ENCODE results near the gene HPCAL4. TPM values are rescaled to one million over a fixed set of nuclear protein-coding genes. Genes with fewer than 3 reads are reported as not detected.
A peak's percentile ranks its signal among the peaks of the same experiment; 100 is the strongest.

The HPCAL4 gene
- polyA plus RNA-seq, 1 experiment: not detected

GRCh38 chr1:39659110-39659509, 32.1 kb downstream of the HPCAL4 start:
- ChIA-PET CTCF (interaction anchor here (0.5 to 10.3 kb wide), 25 partner anchors 11 to 560 kb away, joined by 3 to 320 read pairs (median 6); partner anchors contain the start of genes HPCAL4, NT5C1A and PPIE), POLR2A (no interaction called here)
- no peak for DNase-seq (ENCODE audit: low read depth, low spot score)
- no peak for TF ChIP-seq CTCF (IDR thresholded peaks at IDR 0.05; ENCODE audit: low read depth, low read length)
- no peak overlapping the region for H3K27ac ChIP-seq (ENCODE audit: low read depth, low read length)
- H3K9me3 ChIP-seq (ENCODE audit: control insufficient read depth, insufficient read depth, low read length): no peaks in the 10 kb centered on the region; the same call in 1 of the 2 replicates
- peaks cover 72% of the 10 kb centered on the region for H3K27me3 ChIP-seq (ENCODE audit: control insufficient read depth, insufficient read depth, low read length)
- H3K4me3 ChIP-seq (ENCODE audit: low read depth, low read length): no peak overlapping the region

DNA sequence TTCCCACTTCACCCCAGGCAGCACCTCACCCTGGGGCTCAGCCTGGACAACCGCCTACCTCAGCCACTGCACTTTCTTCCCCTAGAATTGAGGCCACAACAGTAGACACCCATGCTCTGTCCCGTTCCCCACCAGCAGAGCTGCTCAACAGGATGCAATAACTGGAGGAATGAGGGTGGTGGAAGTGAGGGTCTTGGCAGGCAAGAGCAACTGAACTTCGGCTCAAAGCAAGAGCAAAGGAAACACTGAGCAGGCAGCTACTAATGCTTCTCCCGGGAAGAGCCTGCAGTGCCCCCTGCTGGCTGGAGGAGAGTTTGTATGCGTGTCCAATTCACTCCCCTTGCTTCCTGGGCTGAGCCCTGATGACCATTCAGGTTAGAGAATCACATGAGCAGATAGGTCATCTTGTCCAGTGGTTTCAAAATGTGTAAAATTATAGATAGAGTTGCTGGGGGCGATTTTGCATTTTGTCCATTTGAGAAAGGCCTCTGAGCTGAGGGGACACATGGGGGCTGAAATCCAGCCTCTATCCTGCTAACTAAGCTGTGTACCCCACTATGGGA, 33.2 kb downstream of the HPCAL4 start:
- no peaks in the 10 kb centered on the region; the same call in 1 of the 2 replicates for H3K9me3 ChIP-seq (ENCODE audit: control insufficient read depth, insufficient read depth, low read length)
- ChIA-PET POLR2A (no interaction called here), CTCF (interaction anchor here (0.6 to 10.3 kb wide), 38 partner anchors 10 to 559 kb away, joined by 3 to 320 read pairs (median 4); partner anchors contain the start of genes HPCAL4, NT5C1A, PABPC4 and PPIE)
- H3K27ac ChIP-seq (ENCODE audit: low read depth, low read length): no peak overlapping the region
- H3K27me3 ChIP-seq (ENCODE audit: control insufficient read depth, insufficient read depth, low read length): peaks cover 73% of the 10 kb centered on the region
- H3K4me3 ChIP-seq (ENCODE audit: low read depth, low read length): no peak overlapping the region
- peak; percentile 23 for DNase-seq (ENCODE audit: low read depth, low spot score)
- peak; percentile 76 for TF ChIP-seq CTCF (IDR thresholded peaks at IDR 0.05; ENCODE audit: low read depth, low read length)

GRCh38 chr1:39657402-39657801, 33.8 kb downstream of the HPCAL4 start:
- POLR2A ChIA-PET: interaction anchor here (0.6 kb wide), 1 partner anchor 35 kb away, joined by 3 read pairs; no protein-coding TSS in a partner anchor
- H3K27ac ChIP-seq (ENCODE audit: low read depth, low read length): no peak overlapping the region
- peaks cover 67% of the 10 kb centered on the region for H3K27me3 ChIP-seq (ENCODE audit: control insufficient read depth, insufficient read depth, low read length)
- DNase-seq (ENCODE audit: low read depth, low spot score): no peak
- H3K9me3 ChIP-seq (ENCODE audit: control insufficient read depth, insufficient read depth, low read length): no peaks in the 10 kb centered on the region; the same call in 1 of the 2 replicates
- no peak overlapping the region for H3K4me3 ChIP-seq (ENCODE audit: low read depth, low read length)
- TF ChIP-seq CTCF (IDR thresholded peaks at IDR 0.05; ENCODE audit: low read depth, low read length): no peak
- CTCF ChIA-PET: interaction anchor here (0.6 to 10.3 kb wide), 26 partner anchors 10 to 140 kb away, joined by 3 to 320 read pairs (median 4); partner anchors contain the start of genes NT5C1A, PABPC4 and PPIE

DNA sequence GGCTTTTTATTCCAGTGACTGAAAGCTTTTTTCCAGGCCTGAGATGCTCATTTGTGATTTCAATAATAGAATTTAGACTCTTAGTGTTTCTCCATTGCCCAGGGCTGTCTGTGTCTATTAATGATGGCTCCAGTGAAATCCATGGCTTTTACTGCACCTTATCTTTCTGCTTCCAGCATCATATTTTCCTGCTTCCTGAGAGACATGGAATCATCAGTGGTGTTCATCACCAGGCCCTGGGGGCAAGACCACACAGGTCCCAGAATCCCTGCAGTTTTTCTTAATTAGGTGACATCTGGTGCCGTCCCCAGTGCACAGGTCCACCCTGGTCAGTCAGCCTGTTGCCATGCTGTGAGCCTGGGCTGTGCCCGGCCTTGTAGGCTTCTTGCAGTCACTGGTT, 34.8 kb downstream of the HPCAL4 start:
- no peaks in the 10 kb centered on the region; the same call in 1 of the 2 replicates for H3K9me3 ChIP-seq (ENCODE audit: control insufficient read depth, insufficient read depth, low read length)
- DNase-seq (ENCODE audit: low read depth, low spot score): no peak
- H3K4me3 ChIP-seq (ENCODE audit: low read depth, low read length): no peak overlapping the region
- ChIA-PET POLR2A (no interaction called here), CTCF (interaction anchor here (4.1 to 10.3 kb wide), 3 partner anchors 9 to 48 kb away, joined by 34 to 320 read pairs (median 128); partner anchors contain the start of gene NT5C1A)
- peaks cover 61% of the 10 kb centered on the region for H3K27me3 ChIP-seq (ENCODE audit: control insufficient read depth, insufficient read depth, low read length)
- no peak for TF ChIP-seq CTCF (IDR thresholded peaks at IDR 0.05; ENCODE audit: low read depth, low read length)
- H3K27ac ChIP-seq (ENCODE audit: low read depth, low read length): no peak overlapping the region

- ChIA-PET POLR2A (no interaction called here), CTCF (interaction anchor here (0.5 to 10.3 kb wide), 7 partner anchors 8 to 310 kb away, joined by 3 to 320 read pairs (median 6); partner anchors contain the start of gene NT5C1A)
- no peak overlapping the region for H3K27ac ChIP-seq (ENCODE audit: low read depth, low read length)
- H3K4me3 ChIP-seq (ENCODE audit: low read depth, low read length): no peak overlapping the region
- DNase-seq (ENCODE audit: low read depth, low spot score): no peak
- H3K9me3 ChIP-seq (ENCODE audit: control insufficient read depth, insufficient read depth, low read length): no peaks in the 10 kb centered on the region
- TF ChIP-seq CTCF (IDR thresholded peaks at IDR 0.05; ENCODE audit: low read depth, low read length): no peak
- H3K27me3 ChIP-seq (ENCODE audit: control insufficient read depth, insufficient read depth, low read length): peaks cover 56% of the 10 kb centered on the region
These were observed 35.5 kb downstream of the HPCAL4 start for GRCh38 chr1:39655578-39656268.

All from AG04450 (cell line).